Retinal pigment epithelial cell (primary cell): ENCODE measurements around the gene TGM1.
"Not testable (repeated sequence)": the region's sequence is repeated elsewhere in the genome, so short reads cannot be mapped to it uniquely, and the experiment has no call there.

Experiments used
- DNase-seq: peaks from one replicate; pipeline ENCODE4 v3.0.0-alpha.2; 2010; ENCODE audit warnings: low read depth
- H3K4me3 ChIP-seq: 2 replicates; pipeline ENCODE4 v1.5.1; 2011; ENCODE audit warnings: mild to moderate bottlenecking, low read length, control low read depth, moderate library complexity
- CTCF ChIP-seq: conservative IDR thresholded peaks from 2 replicates; pipeline ENCODE4 v1.5.1; 2011; ENCODE audit warnings: low read depth, low read length, control low read depth, inconsistent platforms

The TGM1 gene

DNA sequence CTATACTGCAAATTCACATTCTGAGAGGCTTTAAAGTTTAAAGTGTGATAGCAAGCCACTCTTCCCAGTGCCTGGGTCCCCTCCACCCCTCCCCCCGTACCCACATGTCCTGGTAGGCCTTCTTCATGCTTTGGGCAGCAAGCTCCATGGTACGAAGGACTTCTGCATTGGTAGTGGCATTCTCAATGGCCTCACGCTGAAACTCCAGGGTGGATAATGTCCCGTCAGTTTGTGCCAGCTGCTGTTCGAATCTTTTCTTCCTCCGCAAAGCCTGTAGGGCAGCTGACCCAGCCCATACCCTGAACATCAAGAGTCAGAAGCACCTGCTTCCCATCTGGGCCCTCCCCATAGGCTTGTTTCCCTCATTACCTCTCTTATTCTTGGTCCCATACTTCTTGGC is 51.7 kb downstream of the TGM1 start:
- no peak overlapping the region for H3K4me3 ChIP-seq
- no peak for TF ChIP-seq CTCF
- no peak for DNase-seq

DNA sequence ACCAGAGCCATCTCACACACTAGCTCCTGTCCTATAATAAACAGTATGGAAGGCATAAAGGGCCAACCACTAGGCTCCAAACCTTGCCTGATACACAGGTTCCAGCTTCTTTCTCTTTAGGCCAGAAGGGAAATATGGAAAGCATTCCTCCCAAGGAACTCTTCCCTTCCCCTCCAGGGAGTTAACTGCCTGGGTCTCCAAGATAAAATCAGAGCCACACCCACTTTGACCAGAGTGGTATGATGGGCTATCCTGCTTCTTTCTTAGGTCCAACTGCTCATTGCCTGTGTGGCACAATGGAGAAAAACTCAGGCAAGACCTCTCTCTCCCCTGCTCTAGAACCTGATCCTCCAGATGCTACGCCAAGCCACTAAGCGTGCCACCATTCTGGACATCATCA is 55.4 kb downstream of the TGM1 start:
- TF ChIP-seq CTCF, result no peak
- no peak overlapping the region for H3K4me3 ChIP-seq
- no peak for DNase-seq

DNA sequence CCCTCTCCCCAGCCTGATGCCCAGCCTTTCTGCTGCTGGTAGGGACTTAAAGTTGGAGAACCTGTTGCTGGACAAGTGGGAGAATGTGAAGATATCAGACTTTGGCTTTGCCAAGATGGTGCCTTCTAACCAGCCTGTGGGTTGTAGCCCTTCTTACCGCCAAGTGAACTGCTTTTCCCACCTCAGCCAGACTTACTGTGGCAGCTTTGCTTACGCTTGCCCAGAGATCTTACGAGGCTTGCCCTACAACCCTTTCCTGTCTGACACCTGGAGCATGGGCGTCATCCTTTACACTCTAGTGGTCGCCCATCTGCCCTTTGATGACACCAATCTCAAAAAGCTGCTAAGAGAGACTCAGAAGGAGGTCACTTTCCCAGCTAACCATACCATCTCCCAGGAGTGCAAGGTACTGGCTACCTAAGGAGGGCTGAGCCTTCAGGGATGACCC is 55.8 kb downstream of the TGM1 start:
- TF ChIP-seq CTCF, result no peak
- no peak for DNase-seq
- H3K4me3 ChIP-seq, result no peak overlapping the region

GRCh38 chr14:24206260-24207103 is 56.5 kb downstream of the TGM1 start:
- no peak overlapping the region for H3K4me3 ChIP-seq

GRCh38 chr14:24204163-24205146 is 58.5 kb downstream of the TGM1 start:
- no peak for TF ChIP-seq CTCF
- no peak overlapping the region for H3K4me3 ChIP-seq
- DNase-seq, result no peak

More at GRCh38 chr14:24206260-24207103, 56.5 kb downstream of the TGM1 start:
- TF ChIP-seq CTCF, result no peak
- DNase-seq, result no peak

- H3K4me3 ChIP-seq, DNase-seq: not testable (repeated sequence)
Measured at GRCh38 chr14:24203249-24203886, 59.6 kb downstream of the TGM1 start.

- not testable (repeated sequence) for DNase-seq, H3K4me3 ChIP-seq
Measured at GRCh38 chr14:24202538-24202937, 60.4 kb downstream of the TGM1 start.
